Kidney (tissue), 14 donors: ENCODE data around the gene CCDC85C. TPM values are rescaled to one million over a fixed set of nuclear protein-coding genes. Genes with fewer than 3 reads are reported as not detected.

Experiments
- DNase-seq, 5 donors: peaks; one replicate each; pipeline ENCODE4 v3.0.0-alpha.2; 2013 to 2020
- FAIRE-seq: peaks from 2 replicates; lab custom pipeline; 2012; peaks lifted over from hg19 to GRCh38; lab: Jason Lieb, UNC
- H3K27ac ChIP-seq, 2 donors: one replicate each; pipeline ENCODE4 v1.7.0; 2013; ENCODE audit warnings: low read depth in 2 of 2, low read length in 2 of 2, inconsistent platforms in 1 of 2
- H3K27me3 ChIP-seq: one replicate; pipeline ENCODE4 v1.7.1; 2013; ENCODE audit warnings: low read length, inconsistent platforms; ENCODE audit not compliant: control insufficient read depth, insufficient read depth
- H3K36me3 ChIP-seq, 3 donors: one replicate each; pipeline versions ENCODE4 v1.7.0 to v1.7.1; 2013; ENCODE audit warnings: low read length in 3 of 3, control low read depth in 1 of 3, inconsistent platforms in 1 of 3; ENCODE audit not compliant: insufficient read depth in 3 of 3, control insufficient read depth in 2 of 3
- H3K4me1 ChIP-seq, 3 donors: one replicate each; pipeline versions ENCODE4 v1.7.0 to v1.7.1; 2013; ENCODE audit warnings: low read length in 3 of 3, inconsistent platforms in 1 of 3, low read depth in 1 of 3; ENCODE audit not compliant: control insufficient read depth in 2 of 3, insufficient read depth in 2 of 3
- H3K4me3 ChIP-seq, 3 donors: one replicate each; pipeline versions ENCODE4 v1.7.0 to v1.8.1; 2013; ENCODE audit warnings: low read length in 3 of 3, control low read depth in 1 of 3, inconsistent platforms in 1 of 3
- H3K9ac ChIP-seq, 3 donors: one replicate each; pipeline versions ENCODE4 v1.7.0 to v1.7.1; 2013; ENCODE audit warnings: low read length in 3 of 3, control low read depth in 1 of 3, inconsistent platforms in 1 of 3
- H3K9me3 ChIP-seq, 3 donors: one replicate each; pipeline versions ENCODE4 v1.7.0 to v1.7.1; 2013; ENCODE audit warnings: low read length in 3 of 3, control low read depth in 1 of 3, inconsistent platforms in 1 of 3; ENCODE audit not compliant: control insufficient read depth in 2 of 3, insufficient read depth in 1 of 3
- intact Hi-C: fragments of 100-400 bp; cut with DNase I; formaldehyde crosslinking; loops from one replicate; pipeline ENCODE4 v1.11.1; 2022
- polyA plus RNA-seq: library from polyadenylated mRNA; stranded (reverse); fragments of 350-450 nt; fragmentation: Illumina TruSeq; extraction: RNeasy Lipid Tissue Mini Kit (QIAGEN cat#74804); gene quantifications from one replicate; pipeline ENCODE4 v1.2.3, GENCODE V29; 2014; ENCODE audit warnings: low read depth, low replicate concordance; ENCODE audit not compliant: insufficient read depth
- total RNA-seq: library from RNA; stranded (reverse); fragmentation: NEBNext Ultra II Directional; extraction: Animal tissue kit (Norgen Biotek cat#: 25700); gene quantifications from one replicate; pipeline ENCODE4 v1.2.1, GENCODE V29; 2021
- TF ChIP-seq, protein P1 (sequence below): IDR thresholded peaks from 3 replicates; pipeline ENCODE4 v1.5.1; 2012; ENCODE audit warnings: mild to moderate bottlenecking, moderate library complexity, borderline replicate concordance; ENCODE audit not compliant: insufficient read depth; ENCODE audit errors: extremely low read depth
- donor health status: control.
- donor health status: control.
- donor health status: control.
- donor health status: control.
- donor health status: control.
- donor health status: DM: yes; HTN: yes; CAD: no.
- donor health status: Normal renal cell carcinoma (clear cell type).

CCDC85C gene
- total and polyA plus RNA-seq, 2 donors from 2014 or later = 14.7 to 21.4 TPM

DNA sequence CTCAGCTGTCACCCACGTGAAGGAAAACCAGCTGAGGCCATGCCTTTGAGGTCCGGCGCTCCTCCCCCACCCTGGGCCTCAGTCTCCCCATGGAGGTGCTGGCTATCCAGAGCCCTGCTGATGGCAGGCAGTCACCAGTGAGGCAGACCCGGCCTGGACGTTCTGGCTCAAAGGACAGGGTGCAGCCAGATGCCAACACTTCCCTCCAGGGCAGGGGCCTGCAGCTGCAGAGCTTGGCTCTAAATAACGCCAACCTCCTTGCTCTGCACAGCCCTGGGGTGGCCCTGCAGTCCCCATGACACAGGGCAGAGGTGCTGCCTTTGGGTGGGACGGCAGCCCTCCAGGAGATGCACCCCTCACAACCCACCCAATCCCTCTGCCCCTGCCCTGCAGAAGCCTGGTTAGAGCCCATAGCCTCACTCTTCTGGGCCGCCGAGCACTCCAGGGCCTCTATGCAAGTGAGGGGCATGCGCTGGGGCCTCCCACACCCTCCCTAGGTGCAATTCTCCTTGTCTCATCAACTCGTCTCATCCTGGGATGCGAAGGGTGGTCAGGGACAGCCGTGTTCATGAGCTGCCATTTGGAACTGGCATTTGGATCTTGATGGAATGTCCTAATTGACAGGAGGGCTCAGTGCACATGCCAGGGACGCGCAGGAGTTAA lies 30.4 kb downstream of the CCDC85C start:
- Histone ChIP-seq H3K4me3 (no peak overlapping the region), H3K9ac (peak overlapping the region in 1 of 3 donors; percentile 36), H3K36me3 (no peaks in the 10 kb centered on the region), H3K4me1 (peaks cover 2 to 85% (median 60%) of the 10 kb centered on the region in 3 donors), H3K27me3 (no peaks in the 10 kb centered on the region), H3K9me3 (no peaks in the 10 kb centered on the region), H3K27ac (peak overlapping the region; percentile 87 to 89)
- no peak for FAIRE-seq
- intact Hi-C loops = no loop called here
- TF ChIP-seq, protein P1, sequence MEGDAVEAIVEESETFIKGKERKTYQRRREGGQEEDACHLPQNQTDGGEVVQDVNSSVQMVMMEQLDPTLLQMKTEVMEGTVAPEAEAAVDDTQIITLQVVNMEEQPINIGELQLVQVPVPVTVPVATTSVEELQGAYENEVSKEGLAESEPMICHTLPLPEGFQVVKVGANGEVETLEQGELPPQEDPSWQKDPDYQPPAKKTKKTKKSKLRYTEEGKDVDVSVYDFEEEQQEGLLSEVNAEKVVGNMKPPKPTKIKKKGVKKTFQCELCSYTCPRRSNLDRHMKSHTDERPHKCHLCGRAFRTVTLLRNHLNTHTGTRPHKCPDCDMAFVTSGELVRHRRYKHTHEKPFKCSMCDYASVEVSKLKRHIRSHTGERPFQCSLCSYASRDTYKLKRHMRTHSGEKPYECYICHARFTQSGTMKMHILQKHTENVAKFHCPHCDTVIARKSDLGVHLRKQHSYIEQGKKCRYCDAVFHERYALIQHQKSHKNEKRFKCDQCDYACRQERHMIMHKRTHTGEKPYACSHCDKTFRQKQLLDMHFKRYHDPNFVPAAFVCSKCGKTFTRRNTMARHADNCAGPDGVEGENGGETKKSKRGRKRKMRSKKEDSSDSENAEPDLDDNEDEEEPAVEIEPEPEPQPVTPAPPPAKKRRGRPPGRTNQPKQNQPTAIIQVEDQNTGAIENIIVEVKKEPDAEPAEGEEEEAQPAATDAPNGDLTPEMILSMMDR = no peak
- no peak for DNase-seq

DNA sequence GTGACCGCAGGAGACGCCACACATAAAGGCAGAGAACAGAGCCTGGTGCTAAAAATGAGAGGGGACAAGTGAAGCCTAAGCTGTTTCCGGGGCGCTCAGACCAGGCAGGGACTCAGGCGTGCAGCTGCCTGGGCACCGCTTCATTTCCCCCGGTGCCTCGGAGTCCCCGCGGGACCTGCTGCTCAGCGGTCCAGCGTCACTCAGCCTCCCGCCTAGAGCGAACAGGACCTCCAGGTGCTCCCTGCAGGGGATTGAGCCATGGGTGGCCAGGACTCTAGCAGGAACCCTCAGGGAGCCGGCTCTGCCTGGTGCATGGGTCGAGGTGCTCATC lies 31.0 kb downstream of the CCDC85C start:
- TF ChIP-seq, protein P1 = no peak
- Histone ChIP-seq H3K9me3 (no peaks in the 10 kb centered on the region), H3K36me3 (no peaks in the 10 kb centered on the region), H3K27ac (no peak overlapping the region), H3K9ac (peak overlapping the region in 1 of 3 donors; percentile 27), H3K27me3 (no peaks in the 10 kb centered on the region), H3K4me1 (peaks cover 2 to 84% (median 62%) of the 10 kb centered on the region in 3 donors), H3K4me3 (no peak overlapping the region)
- intact Hi-C loops = no loop called here
- no peak for DNase-seq
- FAIRE-seq = no peak

DNA sequence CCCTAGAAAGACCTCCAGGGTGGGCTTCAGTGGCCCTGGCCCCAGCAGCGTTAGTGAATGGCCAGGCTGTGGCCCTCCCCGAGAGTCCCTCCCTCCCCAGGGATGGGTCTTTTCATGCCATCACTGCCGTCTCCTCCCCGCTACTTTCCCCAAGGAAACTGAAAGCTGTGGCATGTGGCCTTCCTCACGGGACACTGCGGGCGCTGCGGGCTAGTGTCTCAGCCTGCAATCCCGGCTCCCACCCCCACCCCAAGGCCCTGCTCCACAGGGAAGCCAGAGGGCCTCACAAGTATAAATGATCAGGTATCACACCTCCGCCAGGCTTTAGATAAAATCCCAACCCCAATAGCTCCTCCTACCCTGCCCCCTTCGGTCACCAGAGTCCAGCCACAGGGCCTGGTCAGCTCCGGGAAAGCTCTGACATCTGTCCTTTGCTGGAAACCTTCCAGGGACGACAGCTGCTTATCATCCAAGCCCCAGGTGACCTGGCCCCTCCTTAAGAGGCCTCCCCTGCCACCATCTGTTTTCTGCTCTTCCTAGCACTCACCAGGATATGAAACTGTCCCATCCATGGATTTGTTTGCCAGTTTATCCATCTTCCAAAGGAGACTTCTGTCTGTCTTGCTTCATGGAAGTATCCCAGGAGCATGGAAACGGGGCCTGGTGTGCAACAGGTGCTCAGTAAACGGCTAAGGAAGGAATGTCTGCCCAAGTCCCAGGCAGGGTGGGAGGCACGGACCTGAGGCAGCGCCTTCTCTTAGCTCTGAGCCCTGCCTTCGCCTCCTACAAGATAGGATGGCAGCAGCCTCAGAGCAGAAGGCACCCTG lies 31.6 kb downstream of the CCDC85C start:
- no peak overlapping the region for H3K4me3 ChIP-seq
- TF ChIP-seq, protein P1 = no peak
- H3K4me1 ChIP-seq = peaks cover 2 to 82% (median 59%) of the 10 kb centered on the region in 3 donors
- intact Hi-C loops = no loop called here
- FAIRE-seq = no peak
- no peaks in the 10 kb centered on the region for H3K9me3 ChIP-seq
- peak overlapping the region in 1 of 3 donors; percentile 27 for H3K9ac ChIP-seq
- no peaks in the 10 kb centered on the region for H3K27me3 ChIP-seq
- H3K27ac ChIP-seq = peak overlapping the region; percentile 23 to 38
- H3K36me3 ChIP-seq = no peaks in the 10 kb centered on the region
- peak in 3 of 5 donors; percentile 42 to 69 (median 51) for DNase-seq
